Hepatocyte (in vitro differentiated cells): ENCODE results near the gene NAGK.

Experiments used
- EZH2 ChIP-seq: fragments of 200-600 bp; sonication (generic); IDR thresholded peaks from 2 replicates; pipeline ENCODE4 v1.6.1; 2016; ENCODE audit warnings: antibody characterized with exemption, mild to moderate bottlenecking, borderline replicate concordance
- EZH2phosphoT487 ChIP-seq: fragments of 200-600 bp; sonication (generic); IDR thresholded peaks from one replicate; pipeline ENCODE4 v1.6.1; 2018; ENCODE audit warnings: antibody characterized with exemption, mild to moderate bottlenecking, low read depth, moderate library complexity; ENCODE audit not compliant: unreplicated experiment, severe bottlenecking
- TF ChIP-seq, protein P1 (sequence below): fragments of 200-600 bp; sonication (generic); IDR thresholded peaks from 2 replicates; pipeline ENCODE4 v1.5.1; 2016; ENCODE audit warnings: antibody characterized with exemption, mild to moderate bottlenecking; ENCODE audit not compliant: poor library complexity

DNA sequence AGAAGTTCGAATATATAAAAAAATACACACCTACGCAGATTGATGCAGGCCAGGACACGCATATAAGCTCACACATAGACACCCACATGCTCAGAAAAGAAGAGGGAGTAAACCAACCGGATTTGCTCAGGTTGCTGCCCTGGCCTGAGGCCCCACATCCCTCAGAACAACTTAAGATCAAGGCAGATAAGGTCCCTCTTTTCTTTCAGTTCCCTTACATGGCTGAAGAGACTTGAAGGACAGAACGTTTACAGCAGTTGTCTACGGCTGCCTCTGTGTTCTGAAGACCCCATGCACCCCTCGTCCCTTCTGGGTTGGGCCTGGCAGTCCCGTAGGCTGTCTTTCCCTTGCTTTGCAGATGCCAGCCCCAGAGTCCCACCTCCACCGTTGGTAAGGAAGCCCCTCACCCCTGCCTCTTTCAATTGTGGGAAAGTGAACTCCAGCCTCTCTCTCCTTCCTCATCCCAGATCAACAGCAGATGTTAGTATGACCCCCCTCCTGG is 4.3 kb upstream of the NAGK start:
- TF ChIP-seq, protein P1, sequence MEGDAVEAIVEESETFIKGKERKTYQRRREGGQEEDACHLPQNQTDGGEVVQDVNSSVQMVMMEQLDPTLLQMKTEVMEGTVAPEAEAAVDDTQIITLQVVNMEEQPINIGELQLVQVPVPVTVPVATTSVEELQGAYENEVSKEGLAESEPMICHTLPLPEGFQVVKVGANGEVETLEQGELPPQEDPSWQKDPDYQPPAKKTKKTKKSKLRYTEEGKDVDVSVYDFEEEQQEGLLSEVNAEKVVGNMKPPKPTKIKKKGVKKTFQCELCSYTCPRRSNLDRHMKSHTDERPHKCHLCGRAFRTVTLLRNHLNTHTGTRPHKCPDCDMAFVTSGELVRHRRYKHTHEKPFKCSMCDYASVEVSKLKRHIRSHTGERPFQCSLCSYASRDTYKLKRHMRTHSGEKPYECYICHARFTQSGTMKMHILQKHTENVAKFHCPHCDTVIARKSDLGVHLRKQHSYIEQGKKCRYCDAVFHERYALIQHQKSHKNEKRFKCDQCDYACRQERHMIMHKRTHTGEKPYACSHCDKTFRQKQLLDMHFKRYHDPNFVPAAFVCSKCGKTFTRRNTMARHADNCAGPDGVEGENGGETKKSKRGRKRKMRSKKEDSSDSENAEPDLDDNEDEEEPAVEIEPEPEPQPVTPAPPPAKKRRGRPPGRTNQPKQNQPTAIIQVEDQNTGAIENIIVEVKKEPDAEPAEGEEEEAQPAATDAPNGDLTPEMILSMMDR, result no peak
- no peak for TF ChIP-seq EZH2phosphoT487
- no peak for TF ChIP-seq EZH2
